Right forelimb (tissue), 1 donor: Measurements from ENCODE around the gene LPCAT3.

ENCODE experiments used
- DNase-seq: peaks from one replicate; pipeline ENCODE4 v3.0.0-alpha.2; 2018

Gene LPCAT3

GRCh38 chr12:6987956-6988553 is 30.2 kb downstream of the LPCAT3 start:
- DNase-seq, result no peak

GRCh38 chr12:6982532-6982931 is 35.7 kb downstream of the LPCAT3 start:
- no peak for DNase-seq

- DNase-seq, result no peak
These were observed 36.9 kb downstream of the LPCAT3 start for GRCh38 chr12:6981152-6982052.

- no peak for DNase-seq
These were observed 37.5 kb downstream of the LPCAT3 start for GRCh38 chr12:6980740-6981139.

GRCh38 chr12:6980075-6980474 is 38.2 kb downstream of the LPCAT3 start:
- no peak for DNase-seq

- DNase-seq, result no peak
These were observed 38.8 kb downstream of the LPCAT3 start for GRCh38 chr12:6979453-6979852.

GRCh38 chr12:6979021-6979420 is 39.3 kb downstream of the LPCAT3 start:
- DNase-seq, result no peak

GRCh38 chr12:6978611-6979011 is 39.7 kb downstream of the LPCAT3 start:
- no peak for DNase-seq

GRCh38 chr12:6978188-6978587 is 40.1 kb downstream of the LPCAT3 start:
- DNase-seq, result no peak

- no peak for DNase-seq
These were observed 40.6 kb downstream of the LPCAT3 start for GRCh38 chr12:6977653-6978052.

- no peak for DNase-seq
These were observed 42.8 kb downstream of the LPCAT3 start for GRCh38 chr12:6975297-6976032.

- DNase-seq, result no peak
These were observed 44.1 kb downstream of the LPCAT3 start for GRCh38 chr12:6974180-6974579.

GRCh38 chr12:6970096-6970527 is 48.2 kb downstream of the LPCAT3 start:
- no peak for DNase-seq

GRCh38 chr12:6968426-6968825 is 49.9 kb downstream of the LPCAT3 start:
- peak; percentile 37 for DNase-seq

- DNase-seq, result no peak
These were observed 50.6 kb downstream of the LPCAT3 start for GRCh38 chr12:6967651-6968100.

- DNase-seq, result no peak
These were observed 51.9 kb downstream of the LPCAT3 start for GRCh38 chr12:6966351-6966750.

GRCh38 chr12:6965714-6966113 is 52.6 kb downstream of the LPCAT3 start:
- no peak for DNase-seq

- peak; percentile 87 for DNase-seq
These were observed 53.1 kb downstream of the LPCAT3 start for GRCh38 chr12:6965026-6965661.

- peak; percentile 32 for DNase-seq
These were observed 53.7 kb downstream of the LPCAT3 start for GRCh38 chr12:6964605-6965025.

- DNase-seq, result peak; percentile 30
These were observed 54.4 kb downstream of the LPCAT3 start for GRCh38 chr12:6963791-6964413.

- peak; percentile 43 for DNase-seq
These were observed 55.1 kb downstream of the LPCAT3 start for GRCh38 chr12:6963016-6963731.
